ENCODE results near the gene SLC9A3.

The SLC9A3 gene

DNA sequence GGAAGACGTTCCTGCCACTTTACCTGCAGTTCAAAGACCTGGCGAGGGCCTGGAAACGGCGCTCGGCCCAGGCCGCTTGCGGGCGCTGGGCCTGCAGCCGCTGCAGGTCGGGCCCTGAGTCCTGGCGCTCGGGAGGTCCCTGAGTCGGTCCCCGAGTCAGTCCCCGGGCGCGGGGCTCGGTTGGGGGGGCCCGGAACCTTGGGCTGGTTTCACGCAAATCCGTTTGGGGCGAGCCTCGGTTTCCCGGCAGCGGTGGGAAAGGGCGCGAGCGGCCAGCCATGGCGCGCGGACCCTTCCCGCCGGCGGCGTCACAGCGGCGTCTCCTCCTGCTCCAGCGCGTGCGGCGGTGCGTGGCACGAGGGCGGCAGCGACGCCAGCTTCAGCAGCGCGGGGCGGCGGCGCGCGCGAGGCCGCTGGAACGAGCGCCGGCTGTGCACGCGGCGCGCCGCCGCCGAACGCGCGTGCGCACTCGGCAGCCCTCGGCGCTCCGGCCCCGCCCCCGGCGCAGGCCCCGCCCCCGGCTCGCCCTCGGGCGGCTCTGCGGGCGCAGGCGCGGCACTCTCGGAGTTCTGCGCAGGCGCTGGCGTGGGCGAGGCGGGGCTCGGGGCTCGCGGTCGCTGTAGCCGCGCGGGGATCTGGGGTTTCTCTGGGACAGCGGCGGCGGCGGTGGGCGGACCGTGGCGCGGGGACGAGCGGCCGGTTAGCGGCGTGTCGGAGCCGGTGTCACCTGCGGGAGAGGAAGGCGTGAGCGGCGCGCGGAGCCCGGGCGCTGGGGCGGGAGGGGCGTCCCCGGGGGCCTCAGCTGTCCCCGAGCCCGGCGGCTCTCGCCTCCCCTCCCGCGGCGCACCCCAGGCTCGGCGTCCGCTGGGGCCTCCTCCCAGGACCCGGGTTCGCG is 51.3 kb downstream of the SLC9A3 start:
- DNase-seq, result peak; percentile 37

DNA sequence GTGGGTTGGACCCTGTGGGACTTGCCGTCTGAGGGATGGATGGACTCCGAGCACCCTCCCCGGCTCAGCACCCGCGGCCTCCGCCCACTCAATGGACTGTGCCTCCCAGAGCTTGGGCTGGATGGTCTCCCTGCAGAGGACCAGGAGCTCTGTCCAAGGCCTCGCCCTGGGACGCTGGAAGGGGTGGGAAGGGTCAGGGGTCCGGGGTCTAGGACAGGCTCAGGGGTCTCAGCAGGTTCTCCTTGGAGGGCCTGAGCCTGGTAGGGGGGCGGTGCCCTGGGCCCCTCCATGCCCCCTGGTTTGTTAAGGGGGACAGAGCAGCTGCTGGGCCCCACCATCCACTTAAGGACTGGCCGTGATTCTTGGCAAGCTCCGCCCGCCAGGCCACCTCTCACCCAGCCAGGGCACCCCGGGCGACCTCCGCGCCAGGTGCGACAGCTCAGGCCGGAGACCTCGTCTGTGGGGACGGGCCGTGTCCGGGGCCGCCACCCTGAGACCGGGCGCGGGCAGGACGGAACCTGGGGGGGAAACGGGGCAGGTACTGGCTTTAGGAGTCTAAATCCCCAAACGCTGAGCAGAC is 52.1 kb downstream of the SLC9A3 start:
- no peak for DNase-seq

DNA sequence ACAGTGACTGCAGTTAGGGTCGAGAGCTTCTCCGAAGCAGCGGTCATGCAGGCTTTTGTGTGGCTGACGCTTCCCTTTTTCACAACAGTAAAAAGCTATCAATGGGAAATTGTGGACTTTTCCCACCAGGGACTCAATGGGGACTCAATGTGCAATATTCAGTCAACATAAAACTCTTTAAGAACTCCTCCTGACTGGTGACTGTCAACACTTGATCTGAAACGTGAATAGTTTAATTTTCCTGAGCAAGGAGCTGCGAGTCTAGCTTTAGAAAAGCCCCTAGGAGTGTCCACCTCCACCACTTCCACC is 52.5 kb downstream of the SLC9A3 start:
- no peak for DNase-seq

DNA sequence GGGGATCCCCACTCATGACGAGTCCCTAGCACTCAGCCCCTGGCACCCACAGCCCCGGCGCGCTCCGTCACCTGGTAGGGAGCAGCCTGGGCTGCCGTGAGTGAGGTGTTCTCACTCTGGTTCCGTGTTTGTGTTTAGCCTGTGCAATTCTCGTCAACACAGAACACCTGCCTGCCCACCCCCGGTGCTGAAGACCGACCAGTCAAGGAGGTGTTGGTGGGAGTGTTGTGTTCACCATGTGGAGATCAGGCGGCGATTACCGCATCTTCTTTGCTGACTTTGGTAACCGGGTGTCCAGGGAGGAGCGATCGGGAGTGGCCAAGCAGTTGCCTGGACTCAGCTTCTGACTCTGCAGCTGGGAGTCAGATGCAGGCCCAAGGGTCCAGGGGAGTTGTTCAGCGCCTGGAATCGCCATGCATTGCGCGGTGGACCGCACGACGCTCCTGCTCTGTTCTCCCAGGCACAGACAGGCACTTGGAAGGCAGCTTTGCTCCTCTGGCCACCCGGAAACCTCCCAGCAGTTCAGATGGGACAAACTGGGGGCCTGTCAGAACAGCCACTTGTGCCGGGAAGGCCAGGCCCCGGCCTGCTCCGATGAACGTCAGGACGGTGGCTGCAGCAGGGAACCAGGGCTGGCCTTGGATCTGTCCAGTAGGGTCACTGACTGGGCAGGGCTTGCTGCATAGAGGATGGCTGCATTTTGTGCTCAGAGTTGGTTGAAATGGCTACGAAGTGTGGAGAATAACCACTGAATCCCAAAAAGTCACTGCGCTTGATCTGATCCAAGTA is 53.1 kb downstream of the SLC9A3 start:
- no peak for DNase-seq

DNA sequence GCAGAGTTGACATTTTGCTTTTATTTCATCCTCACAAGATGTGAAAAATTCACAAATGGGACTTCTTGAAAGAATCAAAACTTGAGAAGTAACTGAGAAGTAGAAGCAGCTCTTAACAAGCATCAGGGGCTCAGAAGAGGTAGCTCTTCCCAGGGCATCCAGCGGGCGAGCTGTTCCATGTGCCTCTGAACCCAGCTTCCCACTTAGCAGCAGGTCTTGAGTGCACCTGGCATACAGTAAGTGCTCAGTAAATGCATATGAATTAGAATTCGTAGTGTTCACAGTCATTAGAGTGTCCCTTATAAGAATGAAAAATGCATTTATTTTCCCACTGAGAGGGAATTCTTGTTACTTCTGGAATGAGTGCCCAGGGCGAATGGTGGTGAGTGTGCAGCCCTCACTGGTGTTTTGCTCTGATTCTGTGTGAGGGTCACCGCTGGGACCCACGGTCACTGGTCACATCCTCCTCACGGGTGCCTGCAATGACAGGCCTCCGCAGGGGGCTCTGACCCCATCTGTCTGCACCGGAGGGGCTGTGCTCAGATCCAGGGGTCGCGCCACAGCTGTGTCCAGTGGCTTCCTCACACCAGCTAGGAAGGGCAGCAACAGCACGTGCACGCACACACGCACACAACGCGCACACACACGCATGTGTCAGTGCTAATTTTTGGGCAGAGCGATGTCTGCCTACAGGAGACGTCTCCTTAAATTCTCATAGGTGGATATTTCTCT is 54.3 kb downstream of the SLC9A3 start:
- DNase-seq, result no peak

DNA sequence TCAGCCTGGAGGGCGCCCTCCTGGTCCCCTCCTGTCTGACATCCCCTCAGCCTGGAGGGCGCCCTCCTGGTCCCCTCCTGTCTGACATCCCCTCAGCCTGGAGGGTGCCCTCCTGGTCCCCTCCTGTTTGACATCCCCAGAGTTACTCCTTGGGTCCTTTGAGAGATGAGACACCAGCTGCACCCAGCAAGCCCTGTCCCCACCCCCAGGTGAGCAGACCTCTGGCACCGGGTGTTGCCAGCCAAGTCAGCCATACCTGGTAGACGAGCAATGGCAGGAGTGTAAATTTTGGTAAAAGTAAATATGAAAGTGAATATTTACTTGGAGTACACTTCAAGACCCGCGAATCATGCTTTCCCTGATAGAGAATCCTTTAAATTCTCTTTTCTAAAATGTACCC is 55.8 kb downstream of the SLC9A3 start:
- no peak for DNase-seq

DNA sequence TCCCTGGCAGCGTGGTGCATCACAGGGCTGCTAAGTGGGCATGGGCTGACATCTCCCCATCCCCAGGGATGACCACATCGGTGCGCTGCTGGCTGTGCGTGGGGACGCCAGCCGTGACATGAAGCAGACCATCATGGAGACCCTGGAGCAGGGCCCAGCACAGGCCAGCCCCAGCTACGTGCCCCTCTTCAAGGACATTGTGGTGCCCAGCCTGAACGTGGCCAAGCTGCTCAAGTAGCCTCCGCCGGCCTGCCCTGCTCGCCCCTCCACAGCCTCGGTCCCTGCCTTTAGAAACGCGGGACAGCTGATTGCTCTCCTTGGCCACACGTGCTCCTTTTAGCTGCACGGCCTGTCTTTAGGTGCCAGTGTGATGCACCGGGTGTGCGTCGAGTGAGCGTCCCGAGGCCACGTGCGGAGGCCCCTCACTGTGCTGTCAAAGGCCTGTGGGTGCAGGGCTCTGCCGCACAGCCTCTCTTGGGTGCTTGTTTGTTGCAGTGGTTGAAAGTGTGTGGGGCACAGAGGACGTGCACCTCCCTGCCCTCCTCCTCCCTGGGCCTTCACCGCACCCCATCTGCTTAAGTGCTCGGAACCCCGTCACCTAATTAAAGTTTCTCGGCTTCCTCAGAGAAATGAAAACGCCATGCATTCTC is 57.5 kb downstream of the SLC9A3 start:
- no peak for DNase-seq

DNA sequence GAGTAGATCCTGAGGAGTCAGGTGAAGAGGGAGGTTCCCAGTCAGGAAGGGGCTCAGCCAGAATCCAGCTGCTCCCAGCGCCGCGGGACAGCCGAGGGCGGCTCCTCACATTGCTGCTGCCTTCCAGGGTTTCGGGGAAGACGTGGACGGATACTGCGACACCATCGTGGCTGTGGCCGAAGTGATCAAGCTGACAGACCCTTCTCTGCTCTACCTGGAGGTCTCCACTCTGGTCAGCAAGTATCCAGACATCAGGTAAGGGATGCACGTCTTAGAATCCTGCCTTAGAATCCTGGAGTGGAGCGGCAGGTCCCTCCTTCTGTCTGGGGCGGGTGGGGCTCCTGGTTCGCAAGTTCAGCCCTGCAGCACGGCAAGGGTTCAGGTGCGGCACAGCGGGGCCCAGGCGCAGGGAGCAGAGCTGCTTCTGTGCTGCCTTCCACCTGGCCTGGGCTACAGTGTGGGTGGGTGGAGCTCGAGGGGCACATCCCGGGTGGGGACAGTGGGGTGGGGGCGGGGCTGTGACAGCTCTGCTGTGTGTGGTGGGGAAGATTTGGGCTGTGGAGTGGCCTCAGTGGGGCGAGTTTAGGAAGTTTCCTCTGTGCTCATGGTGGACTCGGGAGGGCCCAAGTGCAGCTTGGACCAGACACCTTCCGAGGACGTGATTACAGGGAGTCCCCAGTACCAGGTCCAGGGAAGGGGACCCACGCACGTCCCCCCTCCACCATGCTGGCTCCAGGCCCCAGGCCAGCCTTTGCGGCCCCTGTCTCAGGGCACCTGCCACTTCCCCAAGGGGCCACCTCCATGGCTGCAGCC is 58.5 kb downstream of the SLC9A3 start:
- DNase-seq, result no peak

DNA sequence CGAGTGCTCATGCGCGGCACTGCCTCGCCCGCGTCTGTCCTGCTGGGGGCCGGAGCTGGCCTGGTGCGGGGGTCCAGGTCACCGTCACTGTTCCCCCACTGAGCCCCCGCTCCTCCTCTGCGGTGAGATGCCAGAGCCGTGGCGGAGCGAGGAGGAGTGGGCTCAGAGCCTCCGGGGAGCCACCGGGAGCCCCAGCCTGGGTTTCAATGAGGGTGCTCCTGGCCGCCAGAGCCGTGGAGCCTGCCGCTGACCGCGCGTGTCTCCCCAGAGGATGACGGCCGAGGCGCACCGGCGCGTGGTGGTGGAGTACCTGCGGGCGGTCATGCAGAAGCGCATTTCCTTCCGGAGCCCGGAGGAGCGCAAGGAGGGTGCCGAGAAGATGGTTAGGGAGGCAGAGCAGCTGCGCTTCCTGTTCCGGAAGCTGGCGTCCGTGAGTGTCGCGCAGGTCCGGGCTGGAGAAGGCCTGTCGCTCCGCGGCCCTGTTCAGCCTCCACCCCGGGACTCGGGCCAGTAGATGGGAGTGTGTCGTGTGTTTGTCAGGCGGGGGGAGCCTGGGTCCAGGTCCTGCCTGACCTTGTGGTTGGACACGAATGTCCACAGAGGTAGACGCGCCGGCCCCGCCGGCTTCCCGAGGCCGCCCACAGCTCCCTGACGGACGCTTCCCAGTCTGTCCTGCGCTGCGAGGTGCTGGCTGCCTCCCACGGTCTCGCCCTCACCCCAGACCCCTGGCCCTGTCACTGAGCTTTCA is 59.2 kb downstream of the SLC9A3 start:
- DNase-seq, result no peak

DNA sequence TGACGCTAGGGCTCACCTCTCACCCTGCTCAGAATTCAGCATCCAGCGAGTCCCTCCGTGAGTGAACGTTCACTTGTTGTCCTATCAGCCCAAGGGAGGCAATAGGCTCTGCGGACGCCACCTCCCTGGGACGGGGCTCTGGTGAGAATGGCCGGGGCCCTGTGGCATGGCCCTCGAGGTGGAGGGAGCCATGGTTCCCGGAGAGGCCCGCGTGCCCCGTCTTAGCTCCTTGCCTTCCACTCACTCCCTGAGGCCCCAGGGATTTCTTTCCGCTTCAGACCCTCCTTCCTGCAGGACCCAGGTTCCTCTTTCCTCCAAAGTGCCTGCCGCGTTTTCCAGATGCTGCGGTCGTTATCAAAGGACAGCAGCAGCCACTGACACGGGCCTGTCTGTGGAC is 59.8 kb downstream of the SLC9A3 start:
- no peak for DNase-seq

DNA sequence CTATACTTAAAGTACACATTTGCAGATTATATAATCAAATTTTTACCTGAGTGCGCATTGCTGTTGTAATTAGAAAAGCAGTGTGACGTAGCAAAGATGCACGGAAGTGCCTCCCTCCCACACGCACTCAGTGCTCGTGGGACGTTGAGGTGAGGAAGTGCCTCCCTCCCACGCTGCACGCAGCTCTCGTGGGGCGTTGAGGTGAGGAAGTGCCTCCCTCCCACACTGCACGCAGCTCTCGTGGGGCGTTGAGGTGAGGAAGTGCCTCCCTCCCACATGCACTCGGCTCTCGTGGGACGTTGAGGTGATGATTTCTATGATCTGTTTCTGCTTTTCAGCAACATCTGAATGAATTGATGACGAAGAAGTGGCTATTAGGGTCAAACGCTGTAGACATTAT is 60.3 kb downstream of the SLC9A3 start:
- DNase-seq, result no peak

DNA sequence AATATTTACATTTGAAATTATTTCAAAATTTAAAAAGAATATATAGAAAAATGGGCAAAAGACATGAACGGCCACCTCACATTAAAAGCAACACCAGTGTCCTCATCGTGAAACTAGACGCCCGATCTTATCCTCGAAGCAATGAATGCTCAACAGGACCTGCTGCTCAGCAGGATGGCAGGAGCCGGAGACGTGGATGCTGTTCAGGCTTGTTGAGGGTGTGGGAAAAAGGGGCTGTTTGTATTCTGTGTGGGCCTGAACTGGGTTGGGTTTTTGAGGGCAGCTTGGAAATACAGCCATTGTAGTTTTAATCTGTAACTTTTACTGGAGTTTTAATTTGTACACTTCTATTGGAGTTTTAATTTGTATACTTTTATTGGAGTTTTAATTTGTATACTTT is 60.9 kb downstream of the SLC9A3 start:
- DNase-seq, result no peak

DNA sequence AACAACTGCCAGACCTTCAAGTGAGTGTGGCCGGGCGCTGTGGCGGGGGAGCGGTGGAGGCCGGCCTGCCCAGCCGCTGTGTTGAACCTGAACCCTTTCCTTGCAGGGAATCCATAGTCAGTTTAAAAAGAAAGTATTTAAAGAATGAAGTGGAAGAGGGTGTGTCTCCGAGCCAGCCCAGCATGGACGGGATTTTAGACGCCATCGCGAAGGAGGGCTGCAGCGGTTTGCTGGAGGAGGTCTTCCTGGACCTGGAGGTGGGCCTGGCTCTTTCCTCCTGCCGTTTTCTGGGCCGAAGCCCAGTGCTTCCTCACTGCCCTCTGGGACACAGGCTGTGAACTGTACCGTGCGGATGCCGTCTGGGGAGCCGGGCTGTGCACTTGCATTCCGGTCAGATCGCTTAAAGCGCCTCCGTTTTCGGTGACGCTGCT is 62.2 kb downstream of the SLC9A3 start:
- DNase-seq, result no peak

DNA sequence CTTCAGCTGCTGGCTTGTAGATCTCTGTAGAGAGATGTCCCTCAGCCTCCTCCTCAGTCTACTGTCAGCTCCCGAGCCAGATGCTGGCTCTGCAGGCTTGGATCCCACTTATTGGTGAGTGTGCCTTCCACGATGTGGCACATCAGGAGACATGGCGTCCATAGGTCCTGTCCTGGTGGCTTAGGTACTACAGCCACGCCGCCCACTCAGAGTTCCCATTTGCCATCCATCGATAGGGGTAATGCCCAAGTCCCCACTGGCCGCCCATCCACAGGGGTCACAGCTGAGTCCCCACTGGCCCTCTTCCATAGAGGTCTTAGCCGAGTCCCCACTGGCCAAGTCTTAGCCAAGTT is 64.0 kb downstream of the SLC9A3 start:
- no peak for DNase-seq

DNA sequence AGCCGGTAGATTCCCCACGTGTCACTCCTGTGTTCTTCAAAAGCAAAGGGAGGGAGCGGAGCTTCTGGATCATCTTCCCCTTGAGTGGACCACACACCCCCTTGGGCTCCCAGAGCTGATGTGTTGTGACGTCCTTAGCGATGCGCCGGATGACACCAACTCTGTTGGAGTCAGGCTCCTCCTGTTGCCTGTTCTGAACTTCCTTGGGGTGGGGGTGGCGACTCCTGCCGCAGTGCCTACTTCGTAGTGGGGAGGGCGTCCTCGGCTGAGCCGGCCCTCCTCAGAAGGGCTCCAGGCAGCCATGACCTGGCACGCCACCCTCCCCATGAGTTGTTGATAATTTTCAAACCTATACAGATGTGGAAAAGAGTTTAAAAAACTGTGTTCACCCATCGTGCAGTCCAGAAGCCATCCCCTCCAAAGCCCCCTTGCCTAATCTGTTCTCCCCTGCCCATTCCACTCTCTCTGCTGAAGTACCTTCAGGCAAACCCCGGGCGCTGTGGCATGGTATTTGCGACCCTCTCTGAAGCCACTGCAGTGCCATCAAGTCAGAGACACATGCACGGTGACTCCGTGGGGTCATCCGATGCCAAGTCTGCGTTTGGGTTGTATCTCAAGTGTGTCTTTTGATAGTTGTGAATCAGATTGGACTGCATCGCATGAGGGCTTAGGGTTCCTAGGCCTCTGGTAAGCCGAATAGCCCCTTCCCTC is 64.5 kb downstream of the SLC9A3 start:
- DNase-seq, result no peak

DNA sequence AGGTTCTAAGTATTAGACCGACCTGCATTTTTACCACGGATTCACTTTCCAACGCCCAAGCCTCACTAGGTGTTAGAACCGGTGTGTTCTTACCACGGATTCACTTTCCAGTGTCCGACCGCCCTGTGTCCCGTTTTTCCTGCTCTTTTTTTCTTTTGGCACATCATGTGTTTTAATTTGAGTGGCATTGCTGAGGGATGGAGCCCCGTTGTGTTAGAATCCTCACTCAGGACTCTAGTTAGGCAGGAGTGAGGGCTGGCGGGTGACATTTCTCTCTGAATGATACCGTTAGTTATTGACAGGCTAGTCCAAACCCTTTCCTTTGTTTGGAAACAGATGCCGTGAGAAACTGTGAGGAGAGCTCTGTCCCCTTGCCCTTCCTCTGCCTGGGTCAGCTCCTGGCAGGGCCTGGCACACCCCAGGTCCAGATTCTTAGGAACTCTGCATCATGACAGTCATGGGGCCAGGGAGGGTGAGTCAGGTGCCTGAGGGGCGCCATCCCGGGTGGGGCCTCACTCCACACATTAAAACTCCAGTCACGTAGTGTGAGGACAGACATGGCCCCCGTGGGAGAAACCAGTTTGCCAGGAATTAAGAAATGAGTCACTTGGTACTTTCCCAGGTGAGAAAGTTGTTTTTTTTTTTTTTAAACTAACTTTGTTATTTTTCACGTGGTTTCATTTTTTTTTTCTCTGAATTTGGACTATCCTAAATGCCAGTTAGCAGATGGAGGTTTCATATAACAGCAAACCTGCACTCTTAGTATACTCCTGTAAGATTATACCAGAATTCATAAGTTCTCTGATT is 65.5 kb downstream of the SLC9A3 start:
- DNase-seq, result no peak

DNA sequence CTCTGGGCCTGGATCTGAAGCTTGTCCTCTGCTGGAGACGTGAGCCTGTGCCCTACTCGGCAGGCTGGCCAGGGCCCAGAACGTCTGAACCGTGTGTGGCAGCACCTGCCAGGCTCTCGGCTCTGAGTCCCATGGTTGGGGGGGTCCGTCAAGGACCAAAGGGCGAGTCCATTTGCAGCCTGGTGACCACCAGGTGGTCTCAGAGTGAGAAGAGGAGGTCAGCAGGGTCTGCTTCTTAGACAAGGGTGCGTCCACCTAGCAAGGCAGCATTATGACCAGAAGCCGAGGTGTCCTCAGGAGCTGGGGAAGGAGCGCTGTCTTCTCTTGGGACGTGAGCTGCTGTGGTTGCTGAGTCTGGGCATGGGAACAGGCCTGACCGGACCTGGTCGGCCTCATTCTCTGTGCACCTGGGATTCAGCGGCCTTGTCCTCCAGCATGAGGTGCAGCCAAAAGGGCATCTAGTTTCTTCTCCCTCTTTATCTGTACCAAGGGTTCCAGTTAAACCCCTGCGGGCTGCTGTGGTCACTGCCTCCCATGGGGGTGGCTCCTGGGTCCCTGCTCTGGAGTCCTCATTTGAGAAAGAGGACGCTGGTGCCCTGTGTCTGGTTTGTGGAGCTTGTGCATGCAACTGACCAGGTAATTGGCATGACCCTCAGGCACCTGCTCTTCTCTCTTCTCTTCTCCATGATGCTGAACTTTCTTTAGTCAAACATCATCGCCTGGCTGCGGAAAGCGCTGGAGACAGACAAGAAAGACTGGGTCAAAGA is 66.9 kb downstream of the SLC9A3 start:
- DNase-seq, result no peak

DNA sequence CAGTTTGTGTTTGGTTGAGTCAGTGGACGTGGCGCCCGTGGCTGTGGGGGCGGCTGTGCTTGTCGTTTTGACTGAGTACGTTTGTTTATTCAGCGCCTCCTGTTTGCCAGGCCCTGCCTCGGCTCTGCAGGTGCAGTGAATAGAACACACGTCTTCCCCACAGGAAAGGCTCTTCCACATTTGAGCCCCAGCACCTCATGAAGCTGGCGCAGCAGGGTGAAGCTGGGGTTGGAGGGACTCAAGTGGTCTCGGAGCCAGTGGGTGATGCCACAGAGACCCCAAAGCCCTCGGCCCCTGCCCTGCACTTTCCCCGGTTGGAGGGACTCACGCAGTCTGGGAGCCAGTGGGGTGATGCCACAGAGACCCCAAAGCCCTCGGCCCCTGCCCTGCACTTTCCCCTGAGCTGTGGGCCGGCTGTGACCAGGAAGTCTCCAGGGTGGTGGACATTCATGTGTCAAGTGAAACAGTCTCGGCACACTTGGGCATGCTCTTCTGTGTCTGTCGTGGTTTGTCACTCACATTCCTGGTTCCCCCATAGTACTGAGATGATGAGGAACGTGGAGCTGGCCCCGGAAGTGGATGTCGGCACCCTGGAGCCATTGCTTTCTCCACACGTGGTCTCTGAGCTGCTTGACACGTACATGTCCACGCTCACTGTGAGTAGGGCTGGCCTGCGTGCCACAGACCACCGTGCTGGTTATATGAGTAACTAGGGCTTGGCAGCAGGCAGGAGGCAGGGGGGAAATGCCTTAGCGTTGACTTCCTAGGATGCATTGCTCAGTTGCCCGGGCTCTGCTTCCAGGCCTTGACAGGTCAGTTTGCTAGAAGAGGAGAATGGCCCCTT is 67.7 kb downstream of the SLC9A3 start:
- DNase-seq, result no peak
